Measurements from ENCODE around the gene DPAGT1.
"Not testable (repeated sequence)": the region's sequence is repeated elsewhere in the genome, so short reads cannot be mapped to it uniquely, and the experiment has no call there.

The DPAGT1 gene

GRCh38 chr11:119093942-119094815 is 7.5 kb downstream of the DPAGT1 start:
- peak; percentile 34 for DNase-seq

GRCh38 chr11:119092880-119093842 is 8.5 kb downstream of the DPAGT1 start:
- DNase-seq = no peak

GRCh38 chr11:119091966-119092879 is 9.4 kb downstream of the DPAGT1 start:
- no peak for DNase-seq

GRCh38 chr11:119091178-119091577 is 10.5 kb downstream of the DPAGT1 start:
- no peak for DNase-seq

GRCh38 chr11:119089319-119089718 is 12.3 kb downstream of the DPAGT1 start:
- DNase-seq = no peak

GRCh38 chr11:119088406-119088805 is 13.2 kb downstream of the DPAGT1 start:
- DNase-seq = no peak

GRCh38 chr11:119087747-119088241 is 13.9 kb downstream of the DPAGT1 start:
- no peak for DNase-seq

GRCh38 chr11:119087123-119087522 is 14.5 kb downstream of the DPAGT1 start:
- DNase-seq = no peak

- DNase-seq = no peak
Measured at GRCh38 chr11:119085437-119085847, 16.2 kb downstream of the DPAGT1 start.

GRCh38 chr11:119084663-119085436 is 16.8 kb downstream of the DPAGT1 start, which contains the start of gene HMBS:
Gene HMBS, plus strand, starts transcription at chr11:119084881. Its CDS starts 153 bp downstream, at chr11:119085034.
- peak; percentile 83 for DNase-seq

- DNase-seq = no peak
Measured at GRCh38 chr11:119081682-119082260, 19.9 kb downstream of the DPAGT1 start.

- DNase-seq = no peak
Measured at GRCh38 chr11:119078675-119079420, 22.8 kb downstream of the DPAGT1 start.

- DNase-seq = no peak
Measured at GRCh38 chr11:119077839-119078238, 23.8 kb downstream of the DPAGT1 start.

- peak; percentile 95 for DNase-seq
Measured at GRCh38 chr11:119067371-119068222, 34.1 kb downstream of the DPAGT1 start, which contains the start of gene VPS11. Gene VPS11, plus strand, starts transcription at chr11:119067818. Its CDS starts 6 bp downstream, at chr11:119067824.

- peak; percentile 4 for DNase-seq
Measured at GRCh38 chr11:119065369-119065768, 36.3 kb downstream of the DPAGT1 start.

GRCh38 chr11:119062779-119063178 is 38.9 kb downstream of the DPAGT1 start:
- no peak for DNase-seq

GRCh38 chr11:119061256-119061655 is 40.4 kb downstream of the DPAGT1 start:
- DNase-seq = no peak

- DNase-seq = not testable (repeated sequence)
Measured at GRCh38 chr11:119059128-119059527, 42.5 kb downstream of the DPAGT1 start.

All from effector CD8-positive, alpha-beta T cell (primary cell).